Muscle layer of duodenum (tissue), 2 donors: ENCODE data around the gene MLPH.
A peak's percentile ranks its signal among the peaks of the same experiment; 100 is the strongest.

Experiments
- H3K27ac ChIP-seq: one replicate; pipeline ENCODE4 v1.7.0; 2013; ENCODE audit warnings: mild to moderate bottlenecking, low read length
- H3K27me3 ChIP-seq: one replicate; pipeline ENCODE4 v1.7.0; 2013; ENCODE audit warnings: low read depth, mild to moderate bottlenecking, control low read depth, low read length
- H3K36me3 ChIP-seq, 2 donors: one replicate each; pipeline ENCODE4 v1.7.0; 2013; ENCODE audit warnings: low read length in 2 of 2, control low read depth in 1 of 2, mild to moderate bottlenecking in 1 of 2; ENCODE audit not compliant: insufficient read depth in 2 of 2, control insufficient read depth in 1 of 2
- H3K4me1 ChIP-seq, 2 donors: one replicate each; pipeline ENCODE4 v1.7.0; 2013; ENCODE audit warnings: low read length in 2 of 2, mild to moderate bottlenecking in 2 of 2, control low read depth in 1 of 2, moderate library complexity in 1 of 2; ENCODE audit not compliant: insufficient read depth in 2 of 2, control insufficient read depth in 1 of 2
- H3K4me3 ChIP-seq, 2 donors: one replicate each; pipeline ENCODE4 v1.7.0; 2013; ENCODE audit warnings: low read length in 2 of 2, low read depth in 1 of 2, mild to moderate bottlenecking in 1 of 2
- H3K9me3 ChIP-seq, 2 donors: one replicate each; pipeline ENCODE4 v1.7.0; 2013; ENCODE audit warnings: low read length in 2 of 2, control low read depth in 1 of 2, mild to moderate bottlenecking in 1 of 2; ENCODE audit not compliant: control insufficient read depth in 1 of 2
- donor health status: healthy.

The MLPH gene

DNA sequence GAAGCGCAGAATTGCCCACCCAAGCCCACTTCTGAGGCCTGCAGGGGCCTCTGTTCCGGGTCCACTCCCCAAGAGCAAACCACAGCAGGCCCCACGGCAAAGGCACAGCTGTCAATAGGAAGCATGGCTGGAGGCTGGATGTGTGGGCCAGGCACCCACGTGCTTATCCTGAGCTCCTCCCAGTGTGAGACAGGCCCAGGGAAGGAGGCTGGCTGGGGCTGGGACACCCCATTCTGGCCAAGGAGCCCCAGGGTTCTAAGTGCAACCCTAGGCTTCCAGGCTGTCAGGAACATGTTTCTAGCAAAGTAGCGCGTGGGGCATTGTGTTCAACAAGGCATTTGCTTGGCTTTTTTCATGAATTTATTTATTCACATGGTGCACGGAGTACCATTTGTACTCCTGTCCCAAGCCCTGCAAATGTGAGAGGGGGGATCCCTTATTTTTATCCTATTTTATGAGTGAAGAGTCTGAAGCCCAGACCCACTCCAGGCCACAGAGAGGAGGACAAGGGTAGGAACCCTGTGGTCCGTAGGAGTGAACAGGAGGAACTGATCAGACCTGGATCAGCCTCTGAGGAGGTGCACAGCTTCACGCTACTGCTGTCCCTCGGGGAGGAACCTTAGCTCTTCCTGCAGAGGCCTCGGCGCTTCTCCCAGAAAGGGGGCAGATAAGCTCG lies 109.6 kb downstream of the MLPH start:
- H3K4me1 ChIP-seq: peaks cover 0 to 12% of the 10 kb centered on the region in 2 donors
- H3K4me3 ChIP-seq: no peak overlapping the region
- H3K27ac ChIP-seq: no peak overlapping the region
- no peaks in the 10 kb centered on the region for H3K27me3 ChIP-seq
- no peaks in the 10 kb centered on the region for H3K9me3 ChIP-seq
- H3K36me3 ChIP-seq: no peaks in the 10 kb centered on the region

DNA sequence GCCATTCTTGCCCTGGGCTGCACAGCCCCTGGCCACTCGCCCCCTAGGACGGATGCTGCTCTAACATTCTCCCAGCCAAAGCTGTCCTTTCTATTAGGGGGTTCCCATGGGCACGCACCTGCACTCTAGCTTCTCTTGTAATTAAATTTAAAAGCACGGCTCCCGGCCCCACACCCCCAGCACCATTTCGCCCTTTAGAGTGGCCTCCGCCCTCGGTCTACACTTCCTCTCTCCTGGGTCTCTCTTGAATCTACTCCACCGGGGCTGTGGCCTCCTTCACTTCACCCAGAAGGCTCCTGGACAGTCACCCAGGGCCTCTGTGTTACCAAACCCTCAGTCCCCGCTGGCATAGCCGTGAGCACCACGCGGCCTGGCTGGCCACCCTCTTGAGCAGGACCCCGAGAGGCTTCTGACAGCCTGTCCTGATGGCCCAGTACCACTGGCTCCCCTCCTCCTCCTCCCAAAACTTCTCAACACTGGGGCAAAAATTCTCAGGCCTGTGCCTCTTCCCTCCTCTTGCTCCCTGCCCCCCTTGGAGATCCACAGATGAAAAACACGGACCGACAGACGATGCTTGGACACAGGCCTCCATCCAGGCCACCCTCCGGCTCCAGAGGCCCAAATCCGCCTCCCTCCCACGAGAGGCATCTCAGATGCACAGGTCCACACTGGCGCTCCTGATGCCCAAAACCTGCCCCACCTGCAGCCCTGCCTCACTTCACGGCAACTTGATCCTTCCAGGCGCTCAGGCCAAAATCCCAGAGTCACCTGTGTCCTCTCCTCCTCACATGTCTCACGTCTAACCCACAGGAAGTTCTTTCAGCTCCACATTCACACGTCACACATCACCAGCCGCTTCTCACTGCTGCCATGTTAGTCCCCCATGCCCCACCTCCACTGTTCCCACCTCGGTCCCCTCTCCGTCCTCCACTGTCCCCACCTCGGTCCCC lies 110.4 kb downstream of the MLPH start:
- Histone ChIP-seq H3K36me3 (no peaks in the 10 kb centered on the region), H3K4me3 (no peak overlapping the region), H3K4me1 (peaks cover 0 to 12% of the 10 kb centered on the region in 2 donors), H3K9me3 (no peaks in the 10 kb centered on the region), H3K27ac (no peak overlapping the region), H3K27me3 (no peaks in the 10 kb centered on the region)

DNA sequence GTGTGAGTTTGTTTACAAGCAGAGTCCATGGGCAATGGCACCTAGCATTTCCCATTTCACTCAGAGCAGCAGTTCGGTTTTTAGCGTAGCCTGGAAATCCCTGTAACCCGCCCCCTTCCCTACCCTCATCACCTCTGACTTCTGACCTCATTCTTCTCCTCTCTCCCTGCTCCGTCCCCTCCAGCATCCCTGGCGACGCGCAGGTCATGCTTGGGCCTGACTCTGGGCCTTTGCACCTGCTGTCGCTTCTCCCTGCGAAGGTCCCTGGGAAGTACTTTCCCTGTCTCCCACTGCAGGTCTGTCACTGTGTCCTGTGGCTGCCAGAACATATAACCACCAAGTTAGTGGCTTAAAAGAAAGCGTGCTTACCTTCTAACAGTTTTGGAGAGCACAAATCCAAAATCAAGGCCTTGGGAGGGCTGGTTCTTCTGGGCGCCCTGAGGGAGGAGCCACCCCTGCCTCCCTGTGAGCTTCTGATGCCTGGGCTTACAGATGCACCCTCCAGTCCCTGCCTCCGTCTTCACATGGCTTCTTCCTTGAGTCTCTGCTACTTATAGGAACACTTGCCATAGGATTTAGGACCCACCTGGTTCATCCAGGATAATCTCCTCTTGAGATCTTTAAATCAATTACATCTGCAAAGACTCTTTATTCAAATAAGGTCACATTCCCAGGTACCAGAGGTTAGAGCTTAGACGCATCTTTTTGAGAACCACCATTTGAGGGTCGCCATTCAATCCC lies 111.6 kb downstream of the MLPH start:
- H3K27ac ChIP-seq: no peak overlapping the region

DNA sequence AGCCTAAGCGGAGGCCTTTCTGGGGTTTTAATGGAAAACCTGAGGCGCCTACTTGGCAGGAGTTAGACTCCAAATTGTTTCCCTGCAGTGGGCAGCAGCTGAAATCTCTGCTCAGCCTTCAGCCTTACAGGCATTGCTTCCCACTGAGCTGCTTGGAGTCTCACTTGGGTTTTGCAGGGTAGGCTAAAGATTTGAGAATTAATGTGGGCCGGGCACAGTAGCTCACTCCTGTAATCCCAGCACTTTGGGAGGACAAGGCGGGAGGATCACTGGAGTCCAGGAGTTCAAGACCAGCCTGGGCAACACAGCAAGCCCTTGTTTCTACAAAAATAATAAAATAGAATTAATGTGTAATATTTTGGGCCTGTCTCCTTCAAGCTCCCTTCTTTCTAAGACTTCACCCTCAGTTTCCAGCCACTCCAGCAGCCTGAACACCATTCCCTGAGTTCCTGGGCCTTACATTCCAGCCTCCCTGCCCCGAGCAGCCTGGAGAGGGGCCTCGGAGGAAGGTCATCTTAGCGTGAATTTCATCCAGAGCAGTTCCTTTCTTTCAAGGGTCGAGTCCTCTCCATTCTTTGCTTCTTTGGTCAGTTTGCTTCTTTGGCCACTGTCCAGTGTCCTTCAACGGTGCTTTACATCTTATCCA lies 112.5 kb downstream of the MLPH start:
- H3K27me3 ChIP-seq: no peaks in the 10 kb centered on the region
- H3K4me1 ChIP-seq: peaks cover 0 to 12% of the 10 kb centered on the region in 2 donors
- H3K27ac ChIP-seq: peak overlapping the region; percentile 84
- H3K4me3 ChIP-seq: peak overlapping the region; percentile 30 to 39
- no peaks in the 10 kb centered on the region for H3K9me3 ChIP-seq
- no peaks in the 10 kb centered on the region for H3K36me3 ChIP-seq

More for the DNA sequence above, 111.6 kb downstream of the MLPH start:
- no peaks in the 10 kb centered on the region for H3K9me3 ChIP-seq
- no peaks in the 10 kb centered on the region for H3K36me3 ChIP-seq
- H3K4me1 ChIP-seq: peaks cover 0 to 12% of the 10 kb centered on the region in 2 donors
- no peak overlapping the region for H3K4me3 ChIP-seq
- H3K27me3 ChIP-seq: no peaks in the 10 kb centered on the region

DNA sequence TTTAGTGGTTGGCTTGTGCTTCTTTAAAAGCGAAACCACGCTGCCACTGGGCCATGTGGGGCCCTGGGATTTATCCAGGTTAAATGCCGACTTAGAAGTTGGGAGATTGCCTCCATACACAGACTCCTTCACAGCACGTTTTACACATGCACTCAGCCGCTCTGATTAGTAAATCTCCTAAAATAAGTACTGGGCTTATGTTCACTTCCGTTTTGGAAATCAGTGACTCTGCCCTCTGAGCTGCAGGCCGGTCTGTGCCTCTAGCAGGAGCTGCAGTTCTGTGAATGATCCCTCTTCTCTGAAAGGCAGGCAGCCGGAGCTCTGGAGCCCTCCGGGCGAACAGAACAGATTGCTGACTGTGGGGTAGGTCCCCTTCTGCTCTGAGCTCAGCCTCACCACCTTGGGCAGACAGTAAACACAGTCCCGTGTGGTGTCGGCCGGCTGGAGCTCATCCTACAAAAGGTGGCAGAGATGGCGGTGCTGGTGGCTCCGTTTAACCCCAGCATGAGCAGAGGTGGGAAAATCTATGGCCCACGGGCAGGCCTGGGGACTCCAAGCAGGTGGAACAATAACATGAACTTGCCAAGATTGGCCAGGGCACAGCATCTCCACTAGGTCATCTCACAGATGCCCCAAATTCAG lies 113.3 kb downstream of the MLPH start:
- Histone ChIP-seq H3K27me3 (no peaks in the 10 kb centered on the region), H3K9me3 (no peaks in the 10 kb centered on the region), H3K27ac (peak overlapping the region; percentile 84), H3K4me3 (peak overlapping the region; percentile 30 to 39), H3K4me1 (peaks cover 0 to 10% of the 10 kb centered on the region in 2 donors), H3K36me3 (no peaks in the 10 kb centered on the region)

DNA sequence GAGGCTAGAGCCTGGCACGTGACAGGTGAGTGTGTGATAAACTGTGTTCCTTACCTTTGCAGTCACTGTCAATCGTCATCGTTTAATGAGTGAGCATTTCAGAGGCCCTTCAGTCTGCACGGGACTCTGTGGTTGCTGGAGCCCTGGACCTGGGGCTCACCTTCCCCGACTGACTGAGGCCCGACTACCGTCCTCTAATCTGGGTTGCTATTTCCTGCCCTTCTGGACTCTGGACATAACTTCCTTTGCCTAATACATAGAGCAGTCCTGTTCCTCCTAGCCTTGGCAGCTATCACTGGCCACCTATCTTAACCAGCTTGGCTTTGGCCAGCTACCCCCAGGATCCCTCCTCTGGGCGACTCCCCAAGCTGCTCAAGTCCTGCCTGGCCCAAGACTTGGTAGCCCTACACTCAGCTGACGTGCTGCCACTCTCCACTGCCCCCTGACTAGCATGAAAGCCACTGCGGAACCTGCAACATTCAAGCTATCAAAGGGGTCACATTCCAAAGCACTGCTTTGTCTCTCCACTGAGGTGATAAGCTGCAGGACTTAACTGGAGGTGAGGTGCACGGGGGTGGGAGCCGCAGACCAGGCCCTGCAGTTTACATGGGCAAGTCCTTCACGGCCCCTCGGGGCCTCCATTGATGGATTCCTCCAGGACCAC lies 114.5 kb downstream of the MLPH start:
- peaks cover 0 to 10% of the 10 kb centered on the region in 2 donors for H3K4me1 ChIP-seq

DNA sequence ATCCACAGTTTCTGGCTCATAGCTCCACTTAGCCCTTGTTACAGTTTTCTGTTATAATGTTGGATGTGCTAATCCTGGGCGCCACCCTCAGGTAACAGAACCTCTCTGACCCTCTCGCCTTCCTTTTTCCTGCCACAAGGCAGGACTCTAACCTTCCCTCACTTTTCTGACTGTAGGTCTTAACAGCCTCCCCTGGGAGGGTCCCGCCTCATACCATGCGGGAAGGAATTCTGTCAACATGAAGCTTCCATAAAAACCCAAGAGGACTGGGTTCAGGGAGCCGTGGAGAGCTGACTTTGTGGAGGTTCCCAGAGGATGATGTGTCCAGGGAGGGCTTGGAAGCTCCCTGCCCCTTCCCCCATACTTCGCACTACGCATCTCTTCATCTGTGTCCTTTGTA lies 115.4 kb downstream of the MLPH start:
- no peak overlapping the region for H3K27ac ChIP-seq
- no peaks in the 10 kb centered on the region for H3K9me3 ChIP-seq
- no peaks in the 10 kb centered on the region for H3K36me3 ChIP-seq
- no peaks in the 10 kb centered on the region for H3K27me3 ChIP-seq
- H3K4me1 ChIP-seq: peaks cover 0 to 10% of the 10 kb centered on the region in 2 donors
- no peak overlapping the region for H3K4me3 ChIP-seq

More for the DNA sequence above, 114.5 kb downstream of the MLPH start:
- Histone ChIP-seq H3K27me3 (no peaks in the 10 kb centered on the region), H3K9me3 (no peaks in the 10 kb centered on the region), H3K36me3 (no peaks in the 10 kb centered on the region), H3K27ac (no peak overlapping the region), H3K4me3 (no peak overlapping the region)

DNA sequence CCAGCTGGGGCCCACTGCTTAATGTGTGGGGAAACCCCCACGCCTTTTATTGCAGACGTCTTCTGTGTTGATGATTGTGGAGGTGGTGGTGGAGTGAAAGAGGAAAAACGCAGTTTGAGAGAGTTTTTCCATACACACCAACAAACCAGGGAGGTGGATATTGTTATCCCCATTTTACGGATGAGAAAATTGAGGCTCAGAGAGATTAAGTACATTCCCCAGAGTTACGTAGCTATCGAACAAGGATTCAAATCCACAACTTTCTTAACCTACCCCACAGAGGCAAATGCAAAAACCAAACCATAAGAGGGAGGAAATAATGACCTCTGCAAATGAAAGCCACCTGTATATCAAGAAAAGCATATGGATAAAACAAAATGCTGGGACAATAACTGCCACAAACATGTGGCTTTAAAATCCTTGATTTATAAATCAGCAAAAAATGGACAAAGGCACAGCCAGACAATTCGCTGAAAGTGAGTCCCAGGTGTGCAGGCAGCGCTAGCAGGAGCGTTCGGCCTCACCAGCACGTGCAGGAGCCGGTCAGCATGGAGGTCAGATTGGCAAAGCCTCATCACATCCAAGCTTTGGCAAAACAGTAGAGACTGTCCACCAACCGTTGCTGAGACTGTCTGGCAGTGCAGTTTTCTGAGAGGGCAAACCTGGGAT lies 116.1 kb downstream of the MLPH start:
- Histone ChIP-seq H3K4me3 (peak overlapping the region in 1 of 2 donors; percentile 19), H3K9me3 (no peaks in the 10 kb centered on the region), H3K27me3 (no peaks in the 10 kb centered on the region), H3K27ac (peak overlapping the region; percentile 60), H3K36me3 (no peaks in the 10 kb centered on the region), H3K4me1 (peaks cover 0 to 10% of the 10 kb centered on the region in 2 donors)

DNA sequence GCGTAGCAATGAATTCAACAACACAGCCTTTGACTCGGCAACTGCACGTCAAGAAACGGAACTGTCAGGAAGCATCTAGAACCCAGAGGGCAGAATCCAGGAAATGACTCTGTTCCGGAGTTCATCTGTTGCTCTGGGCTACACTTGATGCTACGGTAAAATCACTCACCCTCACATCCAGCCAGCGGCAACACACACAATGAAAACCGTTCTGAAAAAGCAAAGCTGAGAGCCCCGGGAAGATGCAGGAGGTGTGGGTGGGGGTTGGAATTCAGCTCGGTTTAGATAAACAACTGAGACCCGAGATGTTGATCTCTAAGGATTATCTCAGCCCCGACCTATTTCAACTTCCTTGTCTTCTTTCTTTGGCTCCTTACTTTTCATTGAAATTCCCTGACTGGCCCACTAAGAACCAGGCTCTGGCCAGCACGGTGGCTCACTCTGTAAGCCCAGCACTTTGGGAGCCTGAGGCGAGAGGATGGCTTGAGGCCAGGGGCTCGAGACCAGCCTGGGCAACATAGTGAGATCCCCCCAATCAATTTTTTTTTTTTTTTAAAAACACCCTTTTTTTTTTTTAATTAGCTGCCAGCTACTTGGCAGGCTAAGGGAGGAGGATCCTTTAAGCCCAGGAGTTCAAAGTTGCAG lies 116.8 kb downstream of the MLPH start:
- H3K9me3 ChIP-seq: no peaks in the 10 kb centered on the region
- H3K4me3 ChIP-seq: peak overlapping the region in 1 of 2 donors; percentile 19

More for the DNA sequence above, 116.8 kb downstream of the MLPH start:
- Histone ChIP-seq H3K27me3 (no peaks in the 10 kb centered on the region), H3K27ac (peak overlapping the region; percentile 60), H3K4me1 (peaks cover 0 to 10% of the 10 kb centered on the region in 2 donors), H3K36me3 (no peaks in the 10 kb centered on the region)
